OCI-LY7 (cell line): ENCODE results near the gene LYRM1. TPM values are rescaled to one million over a fixed set of nuclear protein-coding genes. Genes with fewer than 3 reads are reported as not detected.

Source experiments
- BruUV-seq: library from RNA; stranded (reverse); fragments of 400-500 nt; replicated peaks from 2 replicates; lab custom pipeline; 2021; lab: Mats Ljungman, UMichigan
- CTCF ChIA-PET: fragments of 300-600 bp; sonication (Branson Sonifier 250); formaldehyde crosslinking; loops from one replicate; lab custom pipeline; 2022; ENCODE audit warnings: antibody characterized with exemption; ENCODE audit not compliant: unreplicated experiment; lab: Charles Lee
- POLR2A ChIA-PET: fragments of 300-600 bp; sonication (Branson Sonifier 250); formaldehyde crosslinking; loops from one replicate; lab custom pipeline; 2022; ENCODE audit warnings: antibody characterized with exemption; lab: Charles Lee
- DNase-seq: peaks from one replicate; pipeline ENCODE4 v3.0.0-alpha.2; 2015; ENCODE audit warnings: low spot score
- H2AFZ ChIP-seq: fragments of 200-600 bp; sonication (generic), shearing (Covaris generic); 2 replicates; pipeline ENCODE4 v1.6.1; 2014; ENCODE audit warnings: mild to moderate bottlenecking, antibody characterized with exemption, low read length, moderate library complexity
- H3K27ac ChIP-seq: fragments of 200-600 bp; sonication (generic); 2 replicates; pipeline ENCODE4 v1.5.1; 2014; ENCODE audit warnings: mixed run types, low read depth, mild to moderate bottlenecking, moderate library complexity, low read length, inconsistent platforms; ENCODE audit not compliant: poor library complexity, severe bottlenecking
- H3K36me3 ChIP-seq: fragments of 200-600 bp; sonication (generic); 2 replicates; pipeline ENCODE4 v1.6.1; 2014; ENCODE audit warnings: mild to moderate bottlenecking, antibody characterized with exemption, low read length, moderate library complexity, mixed read lengths; ENCODE audit not compliant: insufficient read depth
- H3K4me1 ChIP-seq: fragments of 200-600 bp; sonication (generic); 2 replicates; pipeline ENCODE4 v1.5.1; 2014; ENCODE audit warnings: mild to moderate bottlenecking, low read length; ENCODE audit not compliant: insufficient read depth, poor library complexity, severe bottlenecking
- H3K4me2 ChIP-seq: fragments of 200-600 bp; sonication (generic); 2 replicates; pipeline ENCODE4 v1.6.1; 2014; ENCODE audit warnings: mild to moderate bottlenecking, low read length
- H3K4me3 ChIP-seq: fragments of 200-600 bp; sonication (generic); 2 replicates; pipeline ENCODE4 v1.5.1; 2014; ENCODE audit warnings: mild to moderate bottlenecking, low read depth, low read length; ENCODE audit not compliant: poor library complexity, severe bottlenecking
- H3K79me2 ChIP-seq: fragments of 200-600 bp; sonication (generic); 2 replicates; pipeline ENCODE4 v1.6.1; 2016; ENCODE audit warnings: low read depth, mild to moderate bottlenecking, low read length, moderate library complexity, mixed read lengths; ENCODE audit not compliant: insufficient read depth
- H3K9me2 ChIP-seq: fragments of 200-600 bp; sonication (generic); 2 replicates; pipeline ENCODE4 v1.6.1; 2016; ENCODE audit warnings: mild to moderate bottlenecking, low read length, mixed read lengths; ENCODE audit not compliant: insufficient read depth
- H3K9me3 ChIP-seq: fragments of 200-600 bp; sonication (generic); 2 replicates; pipeline ENCODE4 v1.6.1; 2014; ENCODE audit warnings: mild to moderate bottlenecking, mixed run types, low read length, mixed read lengths
- H4K20me1 ChIP-seq: fragments of 200-600 bp; sonication (generic); 2 replicates; pipeline ENCODE4 v1.6.1; 2014; ENCODE audit warnings: mild to moderate bottlenecking, antibody characterized with exemption, low read length, moderate library complexity, mixed read lengths; ENCODE audit not compliant: insufficient read depth
- EZH2phosphoT487 ChIP-seq: fragments of 200-600 bp; sonication (generic); IDR thresholded peaks from 2 replicates; pipeline ENCODE4 v1.6.1; 2018; ENCODE audit warnings: low read depth, borderline replicate concordance, mild to moderate bottlenecking, mixed run types, antibody characterized with exemption, low read length, moderate library complexity, mixed read lengths
- intact Hi-C: fragments of 100-400 bp; cut with micrococcal nuclease; formaldehyde crosslinking; loops from one replicate; pipeline ENCODE4 v1.10.0; 2022; ENCODE audit not compliant: unreplicated experiment
- total RNA-seq, 2 experiments: library from RNA; depleted of rRNA in 1 of 2; stranded (reverse); fragments of >200 nt in 1 of 2; shearing (Covaris generic) in 1 of 2; gene quantifications; 2 replicates each; pipeline ENCODE4 v1.2.3, GENCODE V29; 2014 to 2022
- TF ChIP-seq, protein P1 (sequence below): fragments of 200-600 bp; sonication (generic); conservative IDR thresholded peaks from 2 replicates; pipeline ENCODE4 v1.5.1; 2014; ENCODE audit warnings: mild to moderate bottlenecking, antibody characterized with exemption, low read length, moderate library complexity, mixed read lengths

LYRM1 gene
- total RNA-seq, 2 experiments from 2014 or later = 23.3 to 24.0 TPM

DNA sequence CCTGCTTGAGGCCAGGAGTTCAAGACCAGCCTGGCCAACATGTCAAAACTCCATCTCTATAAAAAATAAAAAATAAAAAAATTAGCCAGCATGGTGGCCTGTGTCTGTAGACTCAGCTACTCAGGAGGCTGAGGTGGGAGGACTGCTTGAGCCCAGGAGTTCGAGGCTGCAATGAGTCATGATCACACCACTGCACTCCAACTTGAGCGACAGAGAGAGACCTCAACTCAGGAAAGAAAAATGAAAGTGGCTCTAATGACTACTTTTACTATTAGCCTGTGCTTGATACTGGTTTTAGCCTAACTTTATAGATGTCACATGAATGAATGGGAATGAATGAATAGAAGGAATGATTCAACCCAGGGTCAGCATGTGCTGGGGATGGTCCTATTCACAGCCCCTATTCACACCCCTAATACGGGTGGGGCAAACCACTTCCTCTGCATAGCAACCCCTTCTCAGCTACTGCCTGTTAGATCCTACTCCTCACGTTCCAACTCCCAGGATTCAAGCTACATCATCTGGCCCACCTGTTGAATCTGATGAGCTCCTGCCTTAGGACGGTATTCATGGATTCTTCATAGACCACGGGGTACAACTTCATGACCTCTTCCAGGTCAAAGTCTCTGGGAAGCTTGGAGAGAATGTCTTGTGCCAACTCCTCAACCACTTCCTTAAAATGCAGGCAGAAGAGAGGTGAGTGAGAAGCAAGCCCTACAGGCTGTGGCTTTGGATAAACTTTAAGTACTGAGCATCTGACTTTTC is 40.5 kb downstream of the LYRM1 start:
- no TSS peak for BruUV-seq
- H3K4me2 ChIP-seq = no peak overlapping the region
- no peak overlapping the region for H3K27ac ChIP-seq
- no peaks in the 10 kb centered on the region for H3K9me2 ChIP-seq
- ChIA-PET POLR2A (no interaction called here), CTCF (no interaction called here)
- no peaks in the 10 kb centered on the region for H4K20me1 ChIP-seq
- H3K4me1 ChIP-seq = no peaks in the 10 kb centered on the region
- no peak for DNase-seq
- H3K36me3 ChIP-seq = no peaks in the 10 kb centered on the region
- TF ChIP-seq, protein P1, sequence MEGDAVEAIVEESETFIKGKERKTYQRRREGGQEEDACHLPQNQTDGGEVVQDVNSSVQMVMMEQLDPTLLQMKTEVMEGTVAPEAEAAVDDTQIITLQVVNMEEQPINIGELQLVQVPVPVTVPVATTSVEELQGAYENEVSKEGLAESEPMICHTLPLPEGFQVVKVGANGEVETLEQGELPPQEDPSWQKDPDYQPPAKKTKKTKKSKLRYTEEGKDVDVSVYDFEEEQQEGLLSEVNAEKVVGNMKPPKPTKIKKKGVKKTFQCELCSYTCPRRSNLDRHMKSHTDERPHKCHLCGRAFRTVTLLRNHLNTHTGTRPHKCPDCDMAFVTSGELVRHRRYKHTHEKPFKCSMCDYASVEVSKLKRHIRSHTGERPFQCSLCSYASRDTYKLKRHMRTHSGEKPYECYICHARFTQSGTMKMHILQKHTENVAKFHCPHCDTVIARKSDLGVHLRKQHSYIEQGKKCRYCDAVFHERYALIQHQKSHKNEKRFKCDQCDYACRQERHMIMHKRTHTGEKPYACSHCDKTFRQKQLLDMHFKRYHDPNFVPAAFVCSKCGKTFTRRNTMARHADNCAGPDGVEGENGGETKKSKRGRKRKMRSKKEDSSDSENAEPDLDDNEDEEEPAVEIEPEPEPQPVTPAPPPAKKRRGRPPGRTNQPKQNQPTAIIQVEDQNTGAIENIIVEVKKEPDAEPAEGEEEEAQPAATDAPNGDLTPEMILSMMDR = no peak
- TF ChIP-seq EZH2phosphoT487 = no peak
- intact Hi-C loops = no loop called here
- no peaks in the 10 kb centered on the region for H3K9me3 ChIP-seq
- no peaks in the 10 kb centered on the region for H3K79me2 ChIP-seq
- H2AFZ ChIP-seq = no peak overlapping the region
- no peak overlapping the region for H3K4me3 ChIP-seq

DNA sequence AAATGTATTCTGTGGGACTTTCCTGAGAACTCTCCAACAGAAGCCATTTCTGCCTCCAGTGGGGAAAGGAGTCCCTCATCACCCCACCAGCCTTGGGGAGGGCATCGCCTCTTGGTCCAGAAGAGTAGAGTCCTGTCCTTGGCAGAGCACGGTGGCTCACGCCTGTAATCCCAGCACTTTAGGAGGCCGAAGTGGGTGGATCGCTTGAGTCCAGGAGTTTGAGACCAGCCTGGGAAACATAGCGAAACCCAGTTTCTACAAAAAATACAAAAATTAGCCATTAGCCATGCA is 41.0 kb downstream of the LYRM1 start:
- BruUV-seq = no TSS peak
- ChIA-PET CTCF (no interaction called here), POLR2A (interaction anchor here (0.8 kb wide), 1 partner anchor 22 kb away, joined by 3 read pairs; no protein-coding TSS in a partner anchor)
- Histone ChIP-seq H4K20me1 (no peaks in the 10 kb centered on the region), H2AFZ (no peak overlapping the region), H3K9me3 (no peaks in the 10 kb centered on the region), H3K4me1 (no peaks in the 10 kb centered on the region), H3K79me2 (no peaks in the 10 kb centered on the region), H3K4me2 (no peak overlapping the region), H3K36me3 (no peaks in the 10 kb centered on the region), H3K27ac (no peak overlapping the region), H3K9me2 (no peaks in the 10 kb centered on the region), H3K4me3 (no peak overlapping the region)
- no peak for TF ChIP-seq EZH2phosphoT487
- TF ChIP-seq, protein P1 = no peak
- DNase-seq = no peak
- intact Hi-C loops = no loop called here

DNA sequence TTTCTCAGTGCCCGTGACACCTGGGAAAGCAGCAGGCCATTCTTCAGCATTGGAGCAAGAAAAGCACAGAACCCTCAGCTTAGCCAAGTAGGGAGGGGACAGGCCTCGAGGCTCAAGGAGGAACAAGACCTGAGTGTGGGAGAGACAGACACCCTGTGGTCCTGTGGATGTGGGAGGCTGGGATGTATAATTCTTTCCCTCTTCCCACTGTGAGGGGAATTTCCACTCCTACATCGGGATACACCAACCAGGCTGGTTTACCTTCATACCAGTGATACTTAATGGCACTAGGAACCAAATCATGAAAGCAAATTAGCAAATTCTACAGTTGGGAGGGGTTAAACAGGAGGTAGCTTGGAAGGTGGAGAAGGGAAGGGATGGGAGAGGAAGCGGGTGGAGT is 41.7 kb downstream of the LYRM1 start:
- H3K4me3 ChIP-seq = no peak overlapping the region
- DNase-seq = no peak
- POLR2A ChIA-PET = interaction anchor here (0.7 to 0.8 kb wide), 2 partner anchors 23 to 48 kb away, joined by 3 to 4 read pairs; no protein-coding TSS in a partner anchor
- no peaks in the 10 kb centered on the region for H3K9me3 ChIP-seq
- no peaks in the 10 kb centered on the region for H3K9me2 ChIP-seq
- H3K79me2 ChIP-seq = no peaks in the 10 kb centered on the region
- H2AFZ ChIP-seq = no peak overlapping the region
- BruUV-seq = no TSS peak
- no peak overlapping the region for H3K27ac ChIP-seq
- intact Hi-C loops = no loop called here
- CTCF ChIA-PET = no interaction called here
- no peaks in the 10 kb centered on the region for H3K4me1 ChIP-seq
- no peaks in the 10 kb centered on the region for H3K36me3 ChIP-seq
- no peak overlapping the region for H3K4me2 ChIP-seq
- TF ChIP-seq EZH2phosphoT487 = no peak
- TF ChIP-seq, protein P1 = no peak
- H4K20me1 ChIP-seq = no peaks in the 10 kb centered on the region
